Measurements from ENCODE around the gene BAD.

The BAD gene

GRCh38 chr11:64252003-64252872, 32.2 kb downstream of the BAD start:
- DNase-seq (ENCODE audit: low read depth) = no peak
- TF ChIP-seq, protein P1, sequence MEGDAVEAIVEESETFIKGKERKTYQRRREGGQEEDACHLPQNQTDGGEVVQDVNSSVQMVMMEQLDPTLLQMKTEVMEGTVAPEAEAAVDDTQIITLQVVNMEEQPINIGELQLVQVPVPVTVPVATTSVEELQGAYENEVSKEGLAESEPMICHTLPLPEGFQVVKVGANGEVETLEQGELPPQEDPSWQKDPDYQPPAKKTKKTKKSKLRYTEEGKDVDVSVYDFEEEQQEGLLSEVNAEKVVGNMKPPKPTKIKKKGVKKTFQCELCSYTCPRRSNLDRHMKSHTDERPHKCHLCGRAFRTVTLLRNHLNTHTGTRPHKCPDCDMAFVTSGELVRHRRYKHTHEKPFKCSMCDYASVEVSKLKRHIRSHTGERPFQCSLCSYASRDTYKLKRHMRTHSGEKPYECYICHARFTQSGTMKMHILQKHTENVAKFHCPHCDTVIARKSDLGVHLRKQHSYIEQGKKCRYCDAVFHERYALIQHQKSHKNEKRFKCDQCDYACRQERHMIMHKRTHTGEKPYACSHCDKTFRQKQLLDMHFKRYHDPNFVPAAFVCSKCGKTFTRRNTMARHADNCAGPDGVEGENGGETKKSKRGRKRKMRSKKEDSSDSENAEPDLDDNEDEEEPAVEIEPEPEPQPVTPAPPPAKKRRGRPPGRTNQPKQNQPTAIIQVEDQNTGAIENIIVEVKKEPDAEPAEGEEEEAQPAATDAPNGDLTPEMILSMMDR (conservative IDR thresholded peaks at IDR 0.05; ENCODE audit: low read depth, low read length) = peak; percentile 64
- H3K4me3 ChIP-seq (ENCODE audit: low read length) = peak overlapping the region; percentile 74

DNA sequence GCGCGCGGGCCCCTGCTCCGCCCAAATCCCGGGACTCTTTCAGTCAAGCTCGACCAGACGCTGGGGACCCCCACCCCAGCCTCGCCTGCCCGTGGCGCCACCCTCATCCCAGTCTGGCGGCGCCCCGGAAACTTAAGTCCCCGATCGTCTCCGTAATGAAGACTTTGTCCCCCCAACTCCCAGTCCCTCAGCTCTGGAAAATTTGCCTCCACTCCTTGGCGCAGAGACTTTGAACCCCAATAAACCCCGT, 32.8 kb downstream of the BAD start:
- no peak for DNase-seq (ENCODE audit: low read depth)
- peak overlapping the region; percentile 74 for H3K4me3 ChIP-seq (ENCODE audit: low read length)
- TF ChIP-seq, protein P1 (conservative IDR thresholded peaks at IDR 0.05; ENCODE audit: low read depth, low read length) = no peak

DNA sequence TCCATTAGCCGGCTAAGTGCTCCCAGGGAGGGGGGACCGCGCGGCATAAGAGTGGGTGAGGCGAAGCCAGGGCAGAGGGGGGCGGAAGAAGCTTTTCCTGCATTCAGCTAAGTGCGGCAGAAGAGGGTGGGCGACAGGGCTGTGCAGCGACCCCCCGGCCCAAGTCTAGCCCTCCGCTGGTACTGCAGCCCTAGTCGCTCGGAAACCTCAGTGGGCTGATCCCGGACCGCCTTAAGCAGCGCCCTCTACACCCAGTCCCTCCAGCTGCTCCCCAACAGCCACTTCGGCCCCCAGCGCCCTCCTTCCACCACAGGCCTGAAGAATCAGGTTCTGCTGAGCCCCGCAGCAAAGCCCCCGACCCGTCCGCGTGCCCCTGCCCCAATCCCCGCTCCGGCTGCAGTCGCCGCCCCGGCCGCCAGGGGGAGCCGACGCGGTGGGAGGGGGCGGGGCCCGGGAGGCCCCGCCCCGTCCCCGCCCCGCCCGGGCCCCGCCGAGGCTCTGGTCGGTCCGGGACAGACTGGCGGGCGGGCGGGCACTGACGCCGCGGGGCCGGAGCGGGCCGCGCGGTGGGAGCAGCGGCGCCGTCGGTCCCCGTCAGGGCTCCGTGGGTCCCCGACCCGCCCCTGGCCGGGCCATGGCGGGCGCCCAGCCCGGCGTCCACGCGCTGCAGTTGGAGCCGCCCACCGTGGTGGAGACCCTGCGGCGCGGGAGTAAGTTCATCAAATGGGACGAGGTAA, 33.3 kb downstream of the BAD start, which contains the start of gene PLCB3:
PLCB3 (plus strand) TSS at position 515 of the 737 bp plus-strand sequence; CDS start at position 635, 120 bp downstream.
- no peak for DNase-seq (ENCODE audit: low read depth)
- H3K4me3 ChIP-seq (ENCODE audit: low read length) = peak within 1 kb of the TSS; percentile 74
- TF ChIP-seq, protein P1 (conservative IDR thresholded peaks at IDR 0.05; ENCODE audit: low read depth, low read length) = peak; percentile 52

DNA sequence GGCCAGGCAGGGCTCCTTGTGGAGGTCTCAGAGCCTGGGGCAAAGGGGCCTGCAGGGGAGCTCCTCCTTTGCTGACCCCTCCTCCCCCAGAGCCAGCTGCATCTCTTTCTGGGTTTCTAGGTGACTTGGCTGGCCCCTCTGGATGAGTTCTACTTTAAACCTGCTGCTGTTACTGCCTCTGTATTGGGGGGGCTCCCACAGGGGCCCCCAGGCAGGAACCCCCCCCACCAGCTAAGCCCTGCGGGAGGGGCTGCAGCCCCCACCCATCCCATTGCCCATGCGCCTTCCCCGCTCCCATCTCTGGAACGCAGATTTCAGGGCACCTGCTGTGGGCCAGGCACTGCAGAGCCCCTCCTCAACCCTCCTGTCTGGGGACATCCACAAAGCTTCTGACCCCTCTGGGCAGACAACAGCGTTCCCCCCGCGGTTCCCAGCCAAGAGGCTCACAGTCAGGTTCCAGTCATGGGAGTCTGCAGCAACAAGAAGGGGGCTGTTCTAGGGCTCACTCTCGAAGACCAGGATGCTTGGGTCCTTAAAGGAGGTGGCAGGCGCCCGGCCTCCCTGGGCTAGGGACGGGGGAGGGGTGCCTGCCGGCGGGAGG, 34.0 kb downstream of the BAD start:
- no peak for DNase-seq (ENCODE audit: low read depth)
- peak overlapping the region; percentile 57 for H3K4me3 ChIP-seq (ENCODE audit: low read length)
- TF ChIP-seq, protein P1 (conservative IDR thresholded peaks at IDR 0.05; ENCODE audit: low read depth, low read length) = no peak

- TF ChIP-seq, protein P1 (conservative IDR thresholded peaks at IDR 0.05; ENCODE audit: low read depth, low read length) = no peak
- no peak overlapping the region for H3K4me3 ChIP-seq (ENCODE audit: low read length)
Observed at GRCh38 chr11:64249563-64250414, 34.7 kb downstream of the BAD start.

GRCh38 chr11:64249038-64249437, 35.4 kb downstream of the BAD start:
- TF ChIP-seq, protein P1 (conservative IDR thresholded peaks at IDR 0.05; ENCODE audit: low read depth, low read length) = no peak
- no peak for DNase-seq (ENCODE audit: low read depth)
- no peak overlapping the region for H3K4me3 ChIP-seq (ENCODE audit: low read length)

More at GRCh38 chr11:64249563-64250414, 34.7 kb downstream of the BAD start:
- no peak for DNase-seq (ENCODE audit: low read depth)

All from retinal pigment epithelial cell (primary cell).